K562 (cell line): Measurements from ENCODE around the gene SLAMF9. TPM values are rescaled to one million over a fixed set of nuclear protein-coding genes. Genes with fewer than 3 reads are reported as not detected.
A peak's percentile ranks its signal among the peaks of the same experiment; 100 is the strongest.

ENCODE experiments used
- ATAC-seq: fragments of 200-7000 bp; cut with Tn5 transposase; 3 replicates; pipeline ENCODE4 v1.9.1; 2020; ENCODE audit warnings: moderate library complexity
- BruUV-seq: library from RNA; stranded (reverse); fragments of 400-500 nt; replicated peaks from 2 replicates; lab custom pipeline; 2021; lab: Mats Ljungman, UMichigan
- CTCF ChIA-PET: fragments of 300-600 bp; formaldehyde crosslinking; extraction: SDS; loops from one replicate; lab custom pipeline; 2021; ENCODE audit warnings: low intra/inter-chr PET ratio; lab: Yijun Ruan, JAX
- POLR2A ChIA-PET: fragments of 300-600, 350-650 bp; sonication (Branson Sonifier 250); formaldehyde crosslinking; extraction: SDS; loops from one replicate; lab custom pipeline; 2021; ENCODE audit warnings: antibody characterized with exemption, inconsistent platforms; lab: Yijun Ruan, JAX
- DNase-seq, 4 experiments: peaks; one replicate each; pipeline versions ENCODE4 v3.0.0 to v3.0.0-alpha.2; 2011 to 2018; ENCODE audit warnings: low spot score in 3 of 4, mixed read lengths in 3 of 4; ENCODE audit errors: extremely low read depth in 1 of 4
- FAIRE-seq: peaks from 2 replicates; lab custom pipeline; 2011; peaks lifted over from hg19 to GRCh38; lab: Jason Lieb, UNC
- H2AFZ ChIP-seq: 2 replicates; pipeline ENCODE4 v1.6.0; 2011; ENCODE audit warnings: low read depth, low read length, control low read depth, inconsistent platforms
- H3K27ac ChIP-seq: fragments of 200-600 bp; 3 replicates; pipeline ENCODE4 v1.8.0; 2011; ENCODE audit warnings: low read depth, mild to moderate bottlenecking, control low read depth, inconsistent platforms, low read length, moderate library complexity, mixed read lengths; ENCODE audit errors: extremely low read depth
- H3K27me3 ChIP-seq, 2 experiments: fragments of 300-600 bp in 1 of 2; 2 replicates in 1 of 2; 3 replicates in 1 of 2; pipeline versions ENCODE4 v1.6.0 to v1.8.0; 2011; ENCODE audit warnings: inconsistent platforms in 2 of 2, low read length in 2 of 2, mild to moderate bottlenecking in 1 of 2, mixed read lengths in 1 of 2, moderate library complexity in 1 of 2; ENCODE audit not compliant: control insufficient read depth in 2 of 2, insufficient read depth in 2 of 2
- H3K36me3 ChIP-seq: fragments of 300-600 bp; 3 replicates; pipeline ENCODE4 v1.8.0; 2011; ENCODE audit warnings: mild to moderate bottlenecking, low read length, inconsistent platforms; ENCODE audit not compliant: control insufficient read depth, insufficient read depth
- H3K4me1 ChIP-seq, 2 experiments: fragments of 200-600 bp in 1 of 2; replicated peaks in 1 of 2; 2 replicates in 1 of 2; 3 replicates in 1 of 2; pipeline versions ENCODE4 v1.5.1 to v1.8.0; 2011; ENCODE audit warnings: inconsistent platforms in 2 of 2, low read length in 2 of 2, mild to moderate bottlenecking in 1 of 2, mixed read lengths in 1 of 2, moderate library complexity in 1 of 2; ENCODE audit not compliant: control insufficient read depth in 2 of 2, insufficient read depth in 2 of 2
- H3K4me2 ChIP-seq: 2 replicates; pipeline ENCODE4 v1.6.1; 2011; ENCODE audit warnings: low read length, control low read depth, inconsistent platforms, mixed read lengths; ENCODE audit not compliant: insufficient read depth
- H3K4me3 ChIP-seq: fragments of 200-600 bp; sonication (generic), shearing (Covaris generic); 2 replicates; pipeline ENCODE4 v1.5.1; 2016; ENCODE audit warnings: control low read depth, inconsistent platforms
- H3K79me2 ChIP-seq: fragments of 200-600 bp; 3 replicates; pipeline ENCODE4 v1.8.0; 2011; ENCODE audit warnings: low read length, inconsistent platforms; ENCODE audit not compliant: control insufficient read depth, insufficient read depth
- H3K9ac ChIP-seq, 2 experiments: 2 replicates each; pipeline versions ENCODE4 v1.6.0 to v1.6.1; 2011; ENCODE audit warnings: low read depth in 2 of 2, low read length in 2 of 2, control low read depth in 1 of 2, inconsistent platforms in 1 of 2, mild to moderate bottlenecking in 1 of 2, mixed read lengths in 1 of 2; ENCODE audit not compliant: insufficient read depth in 1 of 2
- H3K9me1 ChIP-seq: one replicate; pipeline ENCODE4 v1.6.0; 2011; ENCODE audit warnings: inconsistent platforms, mild to moderate bottlenecking, low read length, moderate library complexity; ENCODE audit not compliant: control insufficient read depth, insufficient read depth
- H3K9me3 ChIP-seq: replicated peaks from 2 replicates; pipeline ENCODE4 v1.5.1; 2011; ENCODE audit warnings: low read depth, low read length, inconsistent platforms; ENCODE audit not compliant: control insufficient read depth, insufficient read depth
- H4K20me1 ChIP-seq: replicated peaks from 2 replicates; pipeline ENCODE4 v1.6.1; 2011; ENCODE audit warnings: low read length, inconsistent platforms, mixed read lengths; ENCODE audit not compliant: control insufficient read depth, insufficient read depth
- HNRNPL ChIP-seq: fragments of 200-400 bp; formaldehyde crosslinking; IDR thresholded peaks from 2 replicates; pipeline ENCODE4 v1.6.1; 2017; ENCODE audit warnings: low read depth, mild to moderate bottlenecking, low read length
- USF2 ChIP-seq: sonication (generic); formaldehyde crosslinking; IDR thresholded peaks from 2 replicates; pipeline ENCODE4 v1.5.0; 2020; ENCODE audit warnings: missing genetic modification reagents
- WGBS: fragments of 100-300 bp; shearing (Covaris generic); methylation state at CpG from one replicate; pipeline ENCODE4 v1.1.6; 2016; ENCODE audit warnings: low coverage, mixed read lengths; ENCODE audit not compliant: insufficient coverage; ENCODE audit errors: missing lambda C conversion rate; 5-methylcytosine and 5-hydroxymethylcytosine counted together
- in situ Hi-C: fragments of 300-500 bp; cut with MboI; formaldehyde crosslinking; loops from 4 replicates; pipeline ENCODE4 v1.15.0; 2018; ENCODE audit warnings: inconsistent platforms, mixed read lengths
- intact Hi-C: fragments of 100-400 bp; cut with micrococcal nuclease; formaldehyde crosslinking; loops from 2 replicates; pipeline ENCODE4 v1.14.2; 2022
- polyA plus RNA-seq, 8 experiments: library from polyadenylated mRNA; depleted of rRNA in 4 of 8; stranded (reverse) in 5 of 8; unstranded in 3 of 8; fragments of >200 nt; fragmentation: Nextera tagmentation in 2 of 8; fragmentation: Illumina TruSeq in 1 of 8; extraction: Ambion mirVana in 2 of 8; extraction: Trizol in 1 of 8; gene quantifications; 2 replicates each; pipeline versions ENCODE4 v1.2.1 to v1.2.3, GENCODE V29; 2011 to 2014; ENCODE audit warnings: inconsistent platforms in 1 of 8, missing spikeins in 1 of 8
- total RNA-seq, 7 experiments: library from RNA; depleted of rRNA in 6 of 7; stranded (reverse); fragments of >200 nt in 6 of 7; fragmentation: Illumina TruSeq in 2 of 7; extraction: Trizol in 2 of 7; gene quantifications; 2 replicates each; pipeline versions ENCODE4 v1.2.1 to v1.2.3, GENCODE V29; 2011 to 2021; ENCODE audit warnings: low replicate concordance in 1 of 7
- TF ChIP-seq, protein P1 (sequence below): fragments of 250-450 bp; sonication (Bioruptor Pico); IDR thresholded peaks from 2 replicates; pipeline ENCODE4 v1.4.0; 2020; ENCODE audit warnings: borderline replicate concordance

Gene SLAMF9
- total and polyA plus RNA-seq, 9 of the 15 experiments (the other 6 are each of a cell fraction or from before 2014, with no cell fraction given), result 0.13 to 0.21 TPM; not detected in 7

- no peak overlapping the region for H2AFZ ChIP-seq
- H3K4me1 ChIP-seq, result no peaks in the 10 kb centered on the region
- H3K79me2 ChIP-seq, result no peaks in the 10 kb centered on the region
- no peaks in the 10 kb centered on the region for H4K20me1 ChIP-seq
- ATAC-seq, result no peak
- BruUV-seq, result no TSS peak
- intact Hi-C loops (no loop called here), in situ Hi-C loops (loop anchor here (25.0 kb wide), 1 partner anchor 804 kb away; no protein-coding TSS in a partner anchor)
- DNase-seq, result no peak
- H3K4me3 ChIP-seq, result no peak overlapping the region
- no peaks in the 10 kb centered on the region for H3K36me3 ChIP-seq
- H3K9me3 ChIP-seq, result no peaks in the 10 kb centered on the region
- H3K27ac ChIP-seq, result no peak overlapping the region
- TF ChIP-seq, protein P1, sequence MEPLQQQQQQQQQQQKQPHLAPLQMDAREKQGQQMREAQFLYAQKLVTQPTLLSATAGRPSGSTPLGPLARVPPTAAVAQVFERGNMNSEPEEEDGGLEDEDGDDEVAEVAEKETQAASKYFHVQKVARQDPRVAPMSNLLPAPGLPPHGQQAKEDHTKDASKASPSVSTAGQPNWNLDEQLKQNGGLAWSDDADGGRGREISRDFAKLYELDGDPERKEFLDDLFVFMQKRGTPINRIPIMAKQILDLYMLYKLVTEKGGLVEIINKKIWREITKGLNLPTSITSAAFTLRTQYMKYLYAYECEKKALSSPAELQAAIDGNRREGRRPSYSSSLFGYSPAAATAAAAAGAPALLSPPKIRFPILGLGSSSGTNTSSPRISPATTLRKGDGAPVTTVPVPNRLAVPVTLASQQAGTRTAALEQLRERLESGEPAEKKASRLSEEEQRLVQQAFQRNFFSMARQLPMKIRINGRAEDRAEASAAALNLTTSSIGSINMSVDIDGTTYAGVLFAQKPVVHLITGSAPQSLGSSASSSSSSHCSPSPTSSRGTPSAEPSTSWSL (CRISPR knock-in tag), result no peak
- TF ChIP-seq USF2 (CRISPR knock-in tag) (no peak), HNRNPL (no peak)
- TF ChIP-seq, all 486 proteins: peak for 0
- H3K4me2 ChIP-seq, result no peak overlapping the region
- ChIA-PET POLR2A (interaction anchor here (1.0 kb wide), 1 partner anchor 19 kb away, joined by 3 read pairs; no protein-coding TSS in a partner anchor), CTCF (no interaction called here)
- no peaks in the 10 kb centered on the region for H3K9me1 ChIP-seq
- 0% methylated on average over 4 of the region's 4 CpGs for WGBS
- H3K27me3 ChIP-seq, result peaks cover 6 to 8% of the 10 kb centered on the region in 2 experiments; a peak in 4 of 5 replicates
- peak; percentile 56 for FAIRE-seq
- no peak overlapping the region for H3K9ac ChIP-seq
Measured at GRCh38 chr1:159991513-159991912, 37.5 kb upstream of the SLAMF9 start.
